Measurements from ENCODE around the gene APLNR.

Gene APLNR

DNA sequence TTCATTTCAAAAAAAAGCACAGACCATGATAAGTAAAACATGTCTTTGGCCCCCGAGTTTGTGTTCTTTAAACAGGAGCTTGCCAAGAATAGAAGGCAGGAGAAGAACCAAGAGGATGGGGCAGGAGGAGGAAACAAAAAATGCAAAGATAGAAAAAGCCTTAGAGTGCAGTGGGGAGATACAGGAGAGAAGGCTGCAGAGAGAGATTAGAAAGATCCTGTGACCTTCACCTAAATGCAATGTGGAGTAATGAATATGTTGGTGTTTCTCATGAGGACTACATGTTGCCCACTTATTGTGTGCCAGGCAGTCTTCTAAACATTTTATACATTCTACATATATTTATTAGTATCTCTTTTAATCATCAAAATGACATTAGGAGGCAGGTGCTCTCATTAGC, 2.3 kb upstream of the APLNR start:
- TF ChIP-seq ZFX (IDR thresholded peaks at IDR 0.05; ENCODE audit: borderline replicate concordance): no peak
- TF ChIP-seq, protein P1, sequence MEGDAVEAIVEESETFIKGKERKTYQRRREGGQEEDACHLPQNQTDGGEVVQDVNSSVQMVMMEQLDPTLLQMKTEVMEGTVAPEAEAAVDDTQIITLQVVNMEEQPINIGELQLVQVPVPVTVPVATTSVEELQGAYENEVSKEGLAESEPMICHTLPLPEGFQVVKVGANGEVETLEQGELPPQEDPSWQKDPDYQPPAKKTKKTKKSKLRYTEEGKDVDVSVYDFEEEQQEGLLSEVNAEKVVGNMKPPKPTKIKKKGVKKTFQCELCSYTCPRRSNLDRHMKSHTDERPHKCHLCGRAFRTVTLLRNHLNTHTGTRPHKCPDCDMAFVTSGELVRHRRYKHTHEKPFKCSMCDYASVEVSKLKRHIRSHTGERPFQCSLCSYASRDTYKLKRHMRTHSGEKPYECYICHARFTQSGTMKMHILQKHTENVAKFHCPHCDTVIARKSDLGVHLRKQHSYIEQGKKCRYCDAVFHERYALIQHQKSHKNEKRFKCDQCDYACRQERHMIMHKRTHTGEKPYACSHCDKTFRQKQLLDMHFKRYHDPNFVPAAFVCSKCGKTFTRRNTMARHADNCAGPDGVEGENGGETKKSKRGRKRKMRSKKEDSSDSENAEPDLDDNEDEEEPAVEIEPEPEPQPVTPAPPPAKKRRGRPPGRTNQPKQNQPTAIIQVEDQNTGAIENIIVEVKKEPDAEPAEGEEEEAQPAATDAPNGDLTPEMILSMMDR (IDR thresholded peaks at IDR 0.05): no peak
- no peak overlapping the region for H3K27ac ChIP-seq

DNA sequence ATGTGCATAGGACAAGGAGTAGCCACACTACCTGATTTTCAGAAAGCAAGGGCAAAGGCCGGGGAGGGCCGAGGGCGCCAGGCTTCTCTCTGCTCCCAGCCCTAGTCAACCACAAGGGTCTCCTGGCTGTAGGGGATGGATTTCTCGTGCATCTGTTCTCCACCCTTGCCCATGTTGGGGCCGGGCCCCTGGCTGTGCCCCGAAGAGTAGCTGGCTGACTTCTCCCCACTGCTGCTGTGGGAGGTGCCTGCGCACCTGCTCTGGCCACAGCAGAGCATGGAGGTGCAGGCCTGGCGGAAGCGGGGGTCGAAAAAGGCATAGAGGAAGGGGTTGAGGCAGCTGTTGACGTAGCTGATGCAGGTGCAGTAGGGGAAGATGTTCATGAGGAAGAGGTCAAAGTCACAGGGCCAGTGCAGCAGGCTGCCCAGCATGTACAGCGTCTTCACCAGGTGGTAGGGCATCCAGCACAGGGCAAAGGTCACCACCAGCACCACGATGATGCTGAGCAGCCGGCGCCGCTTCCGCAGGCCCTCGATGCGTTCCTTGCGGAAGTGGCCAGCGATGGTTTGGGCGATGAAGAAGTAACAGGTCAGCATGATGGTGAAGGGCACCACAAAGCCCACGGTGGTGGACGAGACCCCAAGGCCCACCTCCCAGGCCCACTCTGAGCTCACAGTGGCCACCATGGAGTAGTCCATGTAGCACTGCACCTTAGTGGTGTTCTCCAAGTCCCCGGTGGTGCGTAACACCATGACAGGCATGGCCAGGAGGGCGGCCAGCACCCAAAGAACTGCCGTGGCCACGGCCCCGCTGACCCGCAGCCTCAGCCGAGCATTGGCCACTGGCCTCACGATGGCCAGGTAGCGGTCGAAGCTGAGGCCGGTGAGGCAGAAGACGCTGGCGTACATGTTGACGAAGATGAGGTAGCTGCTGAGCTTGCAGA, 1.0 kb downstream of the APLNR start:
- TF ChIP-seq, protein P1 (IDR thresholded peaks at IDR 0.05): no peak
- H3K27ac ChIP-seq: no peak overlapping the region

DNA sequence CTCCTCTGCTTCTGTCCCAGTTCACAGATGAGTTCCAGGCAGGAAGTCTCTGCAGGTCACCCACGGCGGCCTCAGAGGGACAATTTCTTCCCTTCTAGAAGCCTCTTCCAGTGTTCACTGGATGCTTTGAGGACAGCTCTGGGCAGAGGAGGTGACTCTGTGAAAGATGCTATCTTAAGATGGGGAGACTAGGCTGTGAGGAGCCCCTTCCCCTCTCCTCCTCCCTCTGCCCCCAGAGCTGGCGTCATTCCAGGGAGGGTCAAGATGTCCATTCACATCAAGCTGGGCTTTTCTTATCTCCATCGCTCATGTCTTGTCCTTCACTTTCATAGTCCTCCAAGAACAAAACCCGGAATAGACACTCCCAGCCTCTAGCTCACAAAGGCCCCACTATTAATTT, 3.3 kb downstream of the APLNR start:
- TF ChIP-seq, protein P1 (IDR thresholded peaks at IDR 0.05): no peak
- TF ChIP-seq ZFX (IDR thresholded peaks at IDR 0.05; ENCODE audit: borderline replicate concordance): no peak
- no peak overlapping the region for H3K27ac ChIP-seq

DNA sequence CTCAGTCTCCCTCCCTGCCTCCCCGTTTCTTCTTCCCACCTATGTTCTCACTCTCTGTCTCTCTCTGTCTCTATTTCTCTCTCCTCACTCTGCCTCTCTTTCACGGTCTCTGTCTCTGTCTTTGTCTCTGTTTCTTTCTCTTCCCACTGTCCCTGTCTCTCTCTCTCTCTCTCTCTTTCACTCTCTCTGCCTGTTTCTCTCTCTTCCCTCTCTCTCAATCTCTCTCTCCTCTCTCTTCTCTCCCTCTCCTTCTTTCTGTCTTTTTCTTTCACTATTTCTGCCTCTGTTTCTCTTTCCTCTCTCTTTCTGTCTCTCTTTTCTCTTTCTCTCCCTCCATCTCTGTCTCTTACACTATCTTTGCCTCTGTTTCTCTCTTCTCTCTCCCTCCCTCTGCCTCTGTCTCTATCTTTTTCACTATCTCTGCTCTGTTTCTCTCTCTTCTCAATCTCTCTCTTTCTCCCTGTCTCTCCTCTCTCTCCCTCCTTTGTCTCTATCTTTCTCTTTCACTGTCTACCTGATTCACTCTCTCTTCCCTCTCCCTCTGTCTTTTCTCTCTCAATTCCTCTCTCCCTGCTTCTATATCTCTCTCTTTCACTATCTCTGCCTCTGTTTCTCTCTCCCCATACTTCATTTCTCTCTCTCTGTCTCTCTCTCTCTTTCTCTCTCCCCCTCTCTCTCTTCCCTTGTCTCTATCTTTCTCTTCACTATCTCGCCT, 5.4 kb downstream of the APLNR start:
- TF ChIP-seq ZFX (IDR thresholded peaks at IDR 0.05; ENCODE audit: borderline replicate concordance): no peak
- TF ChIP-seq, protein P1 (IDR thresholded peaks at IDR 0.05): no peak
- H3K27ac ChIP-seq: no peak overlapping the region

DNA sequence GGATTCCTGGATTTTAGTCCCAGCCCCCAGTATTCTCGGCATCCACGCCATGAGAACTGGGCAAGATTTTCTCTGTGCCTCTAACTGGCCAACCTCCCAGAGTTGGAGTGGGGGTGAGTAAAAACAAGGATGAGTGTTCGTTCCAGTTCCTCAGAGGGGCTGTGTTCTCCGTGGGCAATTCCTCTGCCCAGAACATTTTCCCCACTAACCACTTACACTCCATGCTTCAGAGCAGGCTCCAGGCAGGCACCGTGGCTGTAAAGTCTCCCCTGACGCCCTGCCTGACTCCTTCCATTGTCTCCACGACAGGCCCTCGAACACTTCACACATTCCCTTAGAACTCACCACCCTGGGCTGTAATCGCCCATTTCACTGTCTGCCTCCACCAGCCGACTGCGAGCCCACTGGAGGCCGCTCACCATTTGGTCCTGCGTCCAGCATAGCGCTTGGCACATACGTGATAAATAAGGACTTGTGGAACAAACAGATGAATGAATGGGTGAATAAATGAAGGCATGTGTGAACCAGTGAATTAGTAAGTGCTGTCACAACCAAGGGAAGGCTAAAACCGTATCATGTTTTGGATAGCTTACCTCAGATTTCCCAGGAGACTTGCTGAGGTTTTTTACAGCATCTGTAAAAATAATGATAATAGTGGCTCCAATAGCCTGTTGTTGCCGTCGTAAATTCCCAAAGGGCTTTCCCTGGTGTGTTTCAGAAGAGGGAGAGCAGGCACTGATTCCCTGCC, 6.1 kb downstream of the APLNR start:
- no peak overlapping the region for H3K27ac ChIP-seq
- TF ChIP-seq ZFX (IDR thresholded peaks at IDR 0.05; ENCODE audit: borderline replicate concordance): no peak
- TF ChIP-seq, protein P1 (IDR thresholded peaks at IDR 0.05): no peak

DNA sequence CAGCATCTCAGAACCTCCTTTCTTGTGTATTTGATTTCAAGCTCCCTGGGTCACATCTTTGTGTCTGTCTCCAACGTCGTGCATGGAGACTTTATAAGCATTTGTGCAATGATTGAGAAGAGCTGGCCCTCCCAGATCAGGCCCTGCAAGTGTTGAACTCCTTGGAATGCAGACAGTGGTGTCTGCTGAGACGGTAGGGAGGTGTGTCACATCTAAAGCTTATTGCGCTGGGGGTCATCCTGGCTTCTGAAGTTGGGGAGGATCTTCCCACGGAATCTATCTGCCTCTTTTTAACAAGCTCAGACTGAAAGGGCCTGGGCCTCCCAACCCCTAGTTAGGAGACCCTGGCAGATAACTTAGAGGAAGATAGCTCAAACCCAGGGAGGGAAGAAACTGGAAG, 6.7 kb downstream of the APLNR start:
- TF ChIP-seq ZFX (IDR thresholded peaks at IDR 0.05; ENCODE audit: borderline replicate concordance): no peak
- TF ChIP-seq, protein P1 (IDR thresholded peaks at IDR 0.05): no peak
- no peak overlapping the region for H3K27ac ChIP-seq
